CD4-positive, CD25-positive, alpha-beta regulatory T cell (primary cell): ENCODE results near the gene MARCHF9. TPM values are rescaled to one million over a fixed set of nuclear protein-coding genes. Genes with fewer than 3 reads are reported as not detected.

Source experiments
- ATAC-seq, 2 donors: fragments of 150-1000 bp; cut with Tn5 transposase; one replicate each; pipeline ENCODE4 v1.10.0; 2021; ENCODE audit warnings: low read depth in 2 of 2, moderate number of reproducible peaks in 2 of 2, moderate library complexity in 1 of 2
- DNase-seq, 3 donors: peaks; one replicate each; pipeline versions ENCODE4 v3.0.0 to v3.0.0-alpha.2; 2012 to 2022; ENCODE audit warnings: mixed read lengths in 1 of 3
- H3K27ac ChIP-seq: one replicate; pipeline ENCODE4 v1.7.0; 2013; ENCODE audit warnings: mild to moderate bottlenecking, low read length; ENCODE audit not compliant: insufficient read depth, poor library complexity, severe bottlenecking
- H3K27me3 ChIP-seq: one replicate; pipeline ENCODE4 v1.7.0; 2013; ENCODE audit warnings: low read length; ENCODE audit not compliant: control insufficient read depth, insufficient read depth
- H3K36me3 ChIP-seq: one replicate; pipeline ENCODE4 v1.7.0; 2013; ENCODE audit warnings: mild to moderate bottlenecking, low read length, moderate library complexity; ENCODE audit not compliant: control insufficient read depth, insufficient read depth
- H3K4me1 ChIP-seq: 2 replicates; pipeline ENCODE4 v1.7.0; 2013; ENCODE audit warnings: mild to moderate bottlenecking, low read length; ENCODE audit not compliant: insufficient read depth, control insufficient read depth, poor library complexity, severe bottlenecking
- H3K4me3 ChIP-seq: one replicate; pipeline ENCODE4 v1.7.0; 2013; ENCODE audit warnings: low read depth, mild to moderate bottlenecking, low read length, moderate library complexity
- H3K9me3 ChIP-seq, 2 experiments: 1 replicate in 1 of 2; 2 replicates in 1 of 2; pipeline ENCODE4 v1.7.0; 2013; ENCODE audit warnings: low read length in 2 of 2, mild to moderate bottlenecking in 1 of 2, moderate library complexity in 1 of 2; ENCODE audit not compliant: control insufficient read depth in 2 of 2
- H3K27ac Mint-ChIP-seq, 3 donors: one replicate each; pipeline ENCODE4 v1.8.0; 2020 to 2022; ENCODE audit warnings: mild to moderate bottlenecking in 3 of 3, mixed read lengths in 3 of 3, moderate library complexity in 2 of 3
- H3K27me3 Mint-ChIP-seq: one replicate; pipeline ENCODE4 v1.8.0; 2022; ENCODE audit warnings: mild to moderate bottlenecking, mixed read lengths
- H3K36me3 Mint-ChIP-seq: one replicate; pipeline ENCODE4 v1.8.0; 2020; ENCODE audit warnings: mixed read lengths
- H3K4me1 Mint-ChIP-seq, 4 donors: one replicate each; pipeline ENCODE4 v1.8.0; 2020 to 2022; ENCODE audit warnings: mixed read lengths in 4 of 4, mild to moderate bottlenecking in 1 of 4
- H3K4me3 Mint-ChIP-seq, 4 donors: one replicate each; pipeline ENCODE4 v1.8.0; 2020 to 2022; ENCODE audit warnings: mild to moderate bottlenecking in 4 of 4, mixed read lengths in 4 of 4, moderate library complexity in 3 of 4
- H3K9me3 Mint-ChIP-seq, 7 donors: one replicate each; pipeline ENCODE4 v1.8.0; 2020 to 2022; ENCODE audit warnings: mixed read lengths in 7 of 7, mild to moderate bottlenecking in 3 of 7, moderate library complexity in 2 of 7
- polyA plus RNA-seq, 4 donors: library from polyadenylated mRNA; unstranded; fragments of 300-500 nt; fragmentation: Illumina TruSeq; gene quantifications; one replicate each; pipeline ENCODE4 v1.2.3, GENCODE V29; 2021
- total RNA-seq: library from RNA; stranded (reverse); gene quantifications from one replicate; pipeline ENCODE4 v1.2.3, GENCODE V29; 2022

MARCHF9 gene
- total and polyA plus RNA-seq, 5 donors from 2014 or later, result 2.2 to 35.4 (median 4.1) TPM

DNA sequence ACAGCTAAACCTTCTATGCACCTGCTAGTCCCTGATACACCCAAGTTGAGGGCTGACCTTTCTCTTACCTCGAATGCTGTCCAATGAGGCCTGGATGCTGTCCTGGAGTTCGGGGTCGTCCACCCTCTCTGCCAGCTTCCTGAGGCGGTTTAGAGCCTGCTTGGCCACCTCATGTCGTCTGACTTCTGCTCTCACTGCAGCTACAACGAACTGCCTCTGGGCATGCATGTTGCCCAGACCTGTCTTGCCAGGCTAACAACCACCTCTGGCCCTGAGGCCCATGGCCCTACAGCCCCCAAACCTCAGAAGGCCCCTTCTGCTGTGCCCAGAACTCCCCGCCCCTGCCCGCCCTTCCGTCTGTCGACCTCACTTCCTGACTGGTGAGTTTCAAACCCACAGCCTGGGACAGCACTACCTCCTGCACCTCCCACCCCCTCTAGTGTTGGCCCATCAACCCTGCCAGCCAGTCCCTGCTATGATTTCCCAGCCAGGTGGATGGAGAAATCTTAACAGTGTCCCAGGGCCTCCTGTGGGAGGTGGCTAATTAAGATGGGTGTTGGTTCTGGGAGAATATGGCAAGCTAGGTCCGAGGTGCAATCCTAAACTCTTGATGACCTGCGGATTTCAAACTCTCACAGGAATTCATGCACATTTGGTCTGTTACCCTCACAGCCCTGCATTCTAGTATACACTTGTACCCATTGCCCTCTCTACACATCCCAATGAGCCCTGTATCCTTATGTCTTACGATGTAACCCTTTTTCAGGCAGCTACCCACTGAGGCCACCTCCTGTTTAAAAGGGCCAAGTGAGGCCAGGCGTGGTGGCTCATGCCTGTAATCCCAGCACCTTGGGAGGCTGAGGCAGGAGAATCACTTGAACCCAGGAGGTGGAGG lies 12.8 kb upstream of the MARCHF9 start:
- peak overlapping the region; percentile 99 for H3K4me3 ChIP-seq
- peaks cover 8% of the 10 kb centered on the region for H3K36me3 ChIP-seq
- H3K4me3 Mint-ChIP-seq, result peak overlapping the region; percentile 84 to 91 (median 89)

DNA sequence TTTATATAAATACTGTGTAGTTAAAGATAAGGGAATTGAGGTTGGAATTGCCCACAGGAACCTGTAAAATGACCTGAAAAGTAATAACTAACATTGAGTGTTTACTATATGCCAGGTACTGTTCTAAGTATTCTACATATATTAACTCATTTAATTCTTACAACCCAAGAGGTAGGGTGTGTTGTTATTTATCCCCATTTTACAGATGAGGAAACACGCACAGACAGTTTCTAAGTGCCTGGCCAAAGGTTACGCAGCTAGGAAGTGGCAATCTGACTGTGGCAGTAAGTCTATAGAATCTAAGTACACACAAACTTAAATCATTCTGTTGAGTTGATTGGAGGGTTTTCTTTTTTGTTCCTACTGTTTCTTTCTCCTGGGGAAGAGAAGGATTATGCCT lies 11.1 kb upstream of the MARCHF9 start:
- peaks cover 0 to 67% (median 38%) of the 10 kb centered on the region in 4 donors for H3K4me1 Mint-ChIP-seq
- peaks cover 14% of the 10 kb centered on the region for H3K36me3 Mint-ChIP-seq
- Histone ChIP-seq H3K9me3 (no peaks in the 10 kb centered on the region), H3K36me3 (peaks cover 15% of the 10 kb centered on the region), H3K4me3 (peak overlapping the region; percentile 84), H3K27ac (peak overlapping the region; percentile 93), H3K27me3 (no peaks in the 10 kb centered on the region), H3K4me1 (peaks cover 64% of the 10 kb centered on the region)
- H3K9me3 Mint-ChIP-seq, result peaks cover 0 to 2% (median 0%) of the 10 kb centered on the region in 7 donors
- H3K4me3 Mint-ChIP-seq, result peak overlapping the region; percentile 86 to 93 (median 92)
- no peak for ATAC-seq
- H3K27me3 Mint-ChIP-seq, result no peaks in the 10 kb centered on the region
- DNase-seq, result no peak
- peak overlapping the region in 2 of 3 donors; percentile 97 for H3K27ac Mint-ChIP-seq

More for the DNA sequence above, 12.8 kb upstream of the MARCHF9 start:
- Mint-ChIP-seq H3K27me3 (no peaks in the 10 kb centered on the region), H3K27ac (peak overlapping the region; percentile 86 to 97 (median 90)), H3K9me3 (peaks cover 0 to 2% (median 0%) of the 10 kb centered on the region in 7 donors), H3K36me3 (peaks cover 8% of the 10 kb centered on the region), H3K4me1 (peaks cover 0 to 69% (median 37%) of the 10 kb centered on the region in 4 donors)
- no peaks in the 10 kb centered on the region for H3K27me3 ChIP-seq
- peak overlapping the region; percentile 88 for H3K27ac ChIP-seq
- H3K4me1 ChIP-seq, result peaks cover 68% of the 10 kb centered on the region
- DNase-seq (peak; percentile 72 to 92 (median 81)), ATAC-seq (peak; percentile 64)
- H3K9me3 ChIP-seq, result no peaks in the 10 kb centered on the region

DNA sequence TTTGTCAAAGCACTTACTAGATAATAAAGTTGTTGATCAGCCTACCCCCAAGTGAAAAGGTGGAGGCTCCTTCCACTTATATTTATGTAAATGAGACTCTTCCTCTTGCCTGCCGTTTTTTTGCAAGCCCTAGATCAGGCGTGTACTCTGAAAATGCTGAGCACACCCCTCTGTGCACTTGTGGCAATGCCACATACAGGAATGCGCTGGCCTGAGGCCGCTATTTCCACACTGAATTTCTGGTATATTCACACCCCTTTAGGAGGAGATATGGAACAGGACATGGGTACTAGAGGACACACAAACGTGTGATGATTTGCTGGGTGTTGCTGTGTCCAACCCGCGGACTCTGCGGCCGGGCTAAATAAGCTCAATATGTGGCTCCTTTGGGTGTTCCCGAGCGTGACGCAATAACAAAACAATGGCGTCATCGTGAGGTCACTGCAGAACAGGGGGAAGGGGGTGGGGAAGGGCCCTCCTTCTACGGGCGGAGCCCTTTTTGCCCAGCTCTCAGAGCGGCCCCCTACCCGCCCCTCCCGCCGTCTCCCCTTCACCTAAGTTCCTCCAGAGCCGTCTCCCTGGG lies 10.6 kb upstream of the MARCHF9 start:
- peaks cover 21% of the 10 kb centered on the region for H3K36me3 ChIP-seq
- peaks cover 14% of the 10 kb centered on the region for H3K36me3 Mint-ChIP-seq
- ATAC-seq (peak; percentile 3 to 13), DNase-seq (peak in 2 of 3 donors; percentile 37 to 64)
- H3K9me3 ChIP-seq, result no peaks in the 10 kb centered on the region
- peak overlapping the region; percentile 84 for H3K4me3 ChIP-seq
- peak overlapping the region; percentile 89 to 97 (median 97) for H3K27ac Mint-ChIP-seq
- H3K27me3 ChIP-seq, result no peaks in the 10 kb centered on the region
- H3K4me3 Mint-ChIP-seq, result peak overlapping the region; percentile 86 to 93 (median 92)
- H3K4me1 Mint-ChIP-seq, result peaks cover 0 to 66% (median 36%) of the 10 kb centered on the region in 4 donors
- peaks cover 0 to 2% (median 0%) of the 10 kb centered on the region in 7 donors for H3K9me3 Mint-ChIP-seq
- H3K4me1 ChIP-seq, result peaks cover 59% of the 10 kb centered on the region
- H3K27ac ChIP-seq, result peak overlapping the region; percentile 93
- H3K27me3 Mint-ChIP-seq, result no peaks in the 10 kb centered on the region

DNA sequence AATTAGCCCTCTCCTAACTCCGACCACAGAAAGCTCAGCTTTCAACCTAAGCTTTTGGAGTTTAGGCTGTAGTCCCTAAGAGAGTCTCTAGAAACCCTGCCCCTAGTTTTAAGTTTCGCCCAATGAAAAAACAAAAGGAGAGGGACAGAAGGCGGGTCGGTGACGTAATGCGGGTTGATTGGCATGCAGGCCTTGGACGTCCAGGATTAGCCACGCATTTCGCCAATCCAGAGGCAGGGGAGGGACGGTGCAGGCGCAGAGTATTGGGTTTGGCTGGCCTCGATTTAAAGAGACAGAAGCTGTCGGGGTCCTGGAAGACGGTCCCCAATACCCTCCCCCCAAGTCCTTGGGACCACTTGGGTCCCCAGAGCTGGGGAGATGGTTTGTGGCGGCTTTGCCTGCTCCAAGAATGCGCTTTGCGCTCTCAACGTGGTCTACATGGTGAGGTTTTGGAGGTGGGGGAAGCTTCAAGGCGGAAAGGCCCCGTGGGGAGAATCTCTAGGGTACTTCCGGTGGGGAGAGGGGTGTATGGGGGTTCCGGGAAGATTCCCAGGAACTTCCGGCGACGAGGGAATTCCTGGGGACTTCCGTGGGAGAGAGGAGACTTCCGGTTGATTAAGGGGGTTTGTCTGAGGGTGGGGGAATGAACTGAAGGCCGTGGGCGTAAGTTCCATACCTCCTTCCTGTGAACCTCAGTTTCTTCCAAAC lies 10.0 kb upstream of the MARCHF9 start, which contains the start of gene TSPAN31:
TSPAN31 (plus strand) TSS at position 263 of the 708 bp plus-strand sequence; CDS start at position 379, 116 bp downstream.
- Mint-ChIP-seq H3K27ac (peak within 1 kb of the TSS; percentile 89 to 97 (median 97)), H3K9me3 (peaks cover 0 to 2% (median 0%) of the 10 kb centered on the region in 7 donors), H3K36me3 (peaks cover 14% of the 10 kb centered on the region), H3K4me3 (peak within 1 kb of the TSS; percentile 86 to 93 (median 92)), H3K4me1 (peaks cover 0 to 60% (median 32%) of the 10 kb centered on the region in 4 donors), H3K27me3 (no peaks in the 10 kb centered on the region)
- DNase-seq, result peak; percentile 92 to 98 (median 96)
- Histone ChIP-seq H3K4me1 (peaks cover 52% of the 10 kb centered on the region), H3K4me3 (peak within 1 kb of the TSS; percentile 84), H3K36me3 (peaks cover 23% of the 10 kb centered on the region), H3K27me3 (no peaks in the 10 kb centered on the region), H3K27ac (peak within 1 kb of the TSS; percentile 93), H3K9me3 (no peaks in the 10 kb centered on the region)
- ATAC-seq, result peak; percentile 80 to 82

DNA sequence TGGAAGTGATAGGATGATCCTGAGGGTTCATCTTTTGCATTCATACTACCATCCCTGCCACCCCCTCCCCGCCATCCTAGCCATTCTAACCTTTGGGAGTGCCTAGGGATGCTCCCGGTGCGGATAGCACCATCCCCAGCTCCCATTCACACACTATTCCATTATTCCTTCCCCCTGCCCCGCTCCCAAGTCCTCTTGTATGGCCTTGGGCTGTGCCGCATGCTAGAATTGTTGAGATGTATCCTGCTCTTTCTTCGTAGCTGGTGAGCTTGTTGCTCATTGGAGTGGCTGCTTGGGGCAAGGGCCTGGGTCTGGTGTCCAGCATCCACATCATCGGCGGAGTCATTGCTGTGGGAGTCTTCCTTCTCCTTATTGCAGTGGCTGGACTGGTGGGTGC lies 9.4 kb upstream of the MARCHF9 start:
- Histone ChIP-seq H3K27me3 (no peaks in the 10 kb centered on the region), H3K36me3 (peaks cover 25% of the 10 kb centered on the region), H3K4me1 (peaks cover 47% of the 10 kb centered on the region), H3K27ac (peak overlapping the region; percentile 93), H3K9me3 (no peaks in the 10 kb centered on the region), H3K4me3 (peak overlapping the region; percentile 84)
- no peaks in the 10 kb centered on the region for H3K27me3 Mint-ChIP-seq
- no peak for DNase-seq
- ATAC-seq, result no peak
- H3K9me3 Mint-ChIP-seq, result peaks cover 0 to 2% (median 0%) of the 10 kb centered on the region in 7 donors
- peaks cover 17% of the 10 kb centered on the region for H3K36me3 Mint-ChIP-seq
- H3K4me1 Mint-ChIP-seq, result peaks cover 0 to 61% (median 32%) of the 10 kb centered on the region in 4 donors
- H3K4me3 Mint-ChIP-seq, result peak overlapping the region; percentile 86 to 93 (median 92)
- H3K27ac Mint-ChIP-seq, result peak overlapping the region; percentile 89 to 97 (median 97)

DNA sequence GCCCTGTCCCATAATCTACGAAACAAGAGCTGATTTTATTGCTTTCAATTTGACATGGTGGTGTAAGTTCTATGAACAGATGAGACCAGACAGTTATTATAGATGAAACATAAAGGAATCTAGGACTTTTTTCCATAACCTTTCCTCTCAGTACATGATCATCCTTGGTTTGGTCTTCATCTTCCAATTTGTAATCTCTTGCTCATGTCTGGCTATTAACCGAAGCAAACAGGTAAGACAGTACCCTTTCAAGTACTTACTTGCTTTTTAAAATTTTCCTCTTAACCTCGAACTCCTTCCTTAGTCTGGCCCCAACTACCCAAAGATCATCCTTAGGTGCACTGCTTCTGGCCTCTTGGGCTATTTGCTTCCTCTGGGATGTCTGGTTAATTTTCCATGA lies 8.9 kb upstream of the MARCHF9 start:
- Mint-ChIP-seq H3K4me3 (peak overlapping the region; percentile 86 to 93 (median 92)), H3K4me1 (peaks cover 0 to 61% (median 28%) of the 10 kb centered on the region in 4 donors), H3K36me3 (peaks cover 14% of the 10 kb centered on the region), H3K27me3 (no peaks in the 10 kb centered on the region), H3K27ac (peak overlapping the region; percentile 89 to 97 (median 97)), H3K9me3 (peaks cover 0 to 1% (median 0%) of the 10 kb centered on the region in 7 donors)
- H3K9me3 ChIP-seq, result no peaks in the 10 kb centered on the region
- DNase-seq, result no peak
- no peaks in the 10 kb centered on the region for H3K27me3 ChIP-seq
- peaks cover 43% of the 10 kb centered on the region for H3K4me1 ChIP-seq
- ATAC-seq, result no peak
- H3K27ac ChIP-seq, result no peak overlapping the region
- no peak overlapping the region for H3K4me3 ChIP-seq
- H3K36me3 ChIP-seq, result peaks cover 25% of the 10 kb centered on the region

DNA sequence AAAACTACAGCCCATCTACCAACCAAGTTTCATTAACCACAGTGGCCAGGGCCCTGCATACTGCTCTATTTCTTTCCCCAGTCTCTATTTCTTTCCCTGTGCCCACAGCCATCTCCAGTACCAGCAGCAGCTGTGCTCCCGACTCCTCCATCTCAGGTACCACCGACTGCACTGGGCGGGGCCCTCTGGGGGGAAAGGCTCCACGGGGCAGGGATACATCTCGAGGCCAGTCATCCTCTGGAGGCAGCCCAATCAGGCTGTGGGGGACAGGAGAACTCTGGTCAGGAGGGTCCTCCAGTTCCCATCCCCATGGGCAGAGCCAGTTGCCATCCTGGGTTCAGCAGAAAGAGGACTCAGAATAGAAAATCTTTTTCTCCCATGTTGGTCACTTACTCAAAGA lies 5.8 kb upstream of the MARCHF9 start:
- DNase-seq, result no peak
- Mint-ChIP-seq H3K4me3 (peak overlapping the region in 1 of 4 donors; percentile 18), H3K9me3 (no peaks in the 10 kb centered on the region), H3K27me3 (no peaks in the 10 kb centered on the region), H3K36me3 (peaks cover 14% of the 10 kb centered on the region), H3K27ac (peak overlapping the region in 1 of 3 donors; percentile 13), H3K4me1 (peaks cover 12 to 71% (median 40%) of the 10 kb centered on the region in 4 donors)
- no peaks in the 10 kb centered on the region for H3K9me3 ChIP-seq
- peaks cover 43% of the 10 kb centered on the region for H3K4me1 ChIP-seq
- no peak overlapping the region for H3K4me3 ChIP-seq
- no peaks in the 10 kb centered on the region for H3K27me3 ChIP-seq
- no peak for ATAC-seq
- no peak overlapping the region for H3K27ac ChIP-seq
- peaks cover 25% of the 10 kb centered on the region for H3K36me3 ChIP-seq
